Stimulated activated CD8-positive, alpha-beta memory T cell treated with anti-CD3 and anti-CD28 coated beads, Interleukin-7, amount 100 ng/mL, for 48 hours (primary cell): ENCODE measurements around the gene LIN28B.
"Not testable (repeated sequence)": the region's sequence is repeated elsewhere in the genome, so short reads cannot be mapped to it uniquely, and the experiment has no call there.

Experiments
- DNase-seq, 2 donors: peaks; one replicate each; pipeline ENCODE4 v3.0.0-alpha.2; 2020; ENCODE audit warnings: low read depth in 1 of 2; ENCODE audit errors: extremely low read depth in 1 of 2

LIN28B gene

DNA sequence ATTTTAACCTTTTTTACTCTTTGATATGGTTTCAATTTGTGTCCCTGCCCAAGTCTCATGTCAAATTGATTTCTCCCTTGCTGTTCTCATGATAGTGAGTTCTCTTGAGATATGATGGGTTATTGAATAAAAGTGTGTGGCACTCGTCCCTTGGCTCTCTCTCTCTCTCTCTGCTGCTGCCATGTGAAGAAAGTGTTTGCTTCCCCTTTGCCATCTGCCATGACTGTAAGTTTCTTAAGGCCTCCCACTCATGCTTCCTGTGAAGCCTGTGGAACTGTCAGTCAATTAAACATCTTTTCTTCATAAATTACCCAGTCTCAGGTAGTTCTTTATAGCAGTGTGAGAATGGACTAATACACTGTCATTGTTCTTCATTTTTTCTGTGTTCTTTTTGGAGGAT is 48.5 kb downstream of the LIN28B start:
- no peak for DNase-seq

DNA sequence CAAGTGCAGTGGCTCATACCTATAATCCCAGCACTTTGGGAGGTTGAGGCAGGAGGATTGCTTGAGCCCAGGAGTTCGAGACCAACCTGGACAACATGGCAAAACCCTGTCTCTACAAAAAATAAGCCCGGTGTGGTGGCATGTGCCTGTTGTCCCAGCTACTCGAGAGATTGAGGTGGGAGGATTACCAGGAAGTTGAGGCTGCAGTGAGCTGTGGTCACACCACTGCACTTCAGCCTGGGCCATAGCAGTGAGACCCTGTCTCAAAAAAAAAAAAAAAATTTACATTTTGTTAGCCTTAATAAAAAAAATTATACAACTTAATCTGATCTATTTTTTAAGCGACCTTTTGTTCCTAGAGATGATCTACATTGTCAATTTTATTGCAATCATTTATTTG is 56.6 kb downstream of the LIN28B start:
- not testable (repeated sequence) for DNase-seq

DNA sequence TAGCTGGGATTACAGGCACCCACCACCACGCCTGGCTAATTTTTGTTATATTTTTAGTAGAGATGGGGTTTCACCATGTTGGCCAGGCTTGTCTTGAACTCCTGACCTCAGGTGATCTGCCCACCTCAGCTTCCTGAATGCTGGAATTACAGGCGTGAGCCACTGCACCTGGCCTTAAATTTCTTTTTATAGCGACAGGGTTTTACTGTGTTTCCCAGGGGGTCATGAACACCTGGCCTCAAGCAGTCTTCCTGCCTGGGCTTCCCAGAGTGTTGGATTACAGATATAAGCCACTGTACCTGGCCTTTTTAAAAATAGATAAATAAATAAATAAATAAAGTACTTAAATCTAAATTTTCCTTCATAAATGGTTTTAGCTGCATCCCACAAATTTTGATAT is 57.5 kb downstream of the LIN28B start:
- no peak for DNase-seq

DNA sequence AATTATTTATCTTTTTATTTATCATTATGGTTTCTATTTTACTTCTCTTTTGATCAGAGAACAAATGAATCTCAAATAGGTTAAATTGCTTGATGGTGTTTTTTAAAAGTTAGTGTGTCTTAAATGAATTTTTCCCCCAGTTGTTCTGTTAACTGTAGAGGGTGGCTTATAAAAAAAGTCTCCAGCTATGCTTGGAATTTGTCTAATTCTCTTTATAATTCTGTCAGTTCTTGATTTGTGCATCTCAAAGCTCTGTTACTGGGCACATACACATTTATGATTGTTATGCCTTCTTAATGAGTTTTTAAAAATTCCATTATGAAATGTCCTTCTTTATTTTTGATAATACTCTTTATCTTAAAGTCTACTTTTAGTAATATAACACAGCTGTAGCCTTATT is 58.0 kb downstream of the LIN28B start:
- DNase-seq, result no peak

DNA sequence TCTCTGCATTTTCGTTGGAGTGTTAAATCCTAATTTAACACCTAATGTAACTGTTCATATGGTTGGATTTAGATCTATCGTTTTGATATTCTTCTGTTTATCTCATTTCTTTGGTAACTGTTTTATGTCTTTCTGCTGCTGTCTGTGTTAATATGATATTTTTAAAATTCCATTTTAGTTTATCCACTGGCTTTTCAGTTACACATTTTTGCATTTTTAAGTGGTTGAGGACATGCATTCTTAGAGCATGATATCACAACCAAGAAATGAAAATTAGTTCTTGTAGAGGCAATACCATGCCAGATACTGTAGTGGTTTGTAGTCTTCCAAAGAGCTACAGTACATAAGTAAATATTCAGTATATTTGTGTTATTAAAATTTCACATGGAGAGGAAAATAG is 58.6 kb downstream of the LIN28B start:
- no peak for DNase-seq

DNA sequence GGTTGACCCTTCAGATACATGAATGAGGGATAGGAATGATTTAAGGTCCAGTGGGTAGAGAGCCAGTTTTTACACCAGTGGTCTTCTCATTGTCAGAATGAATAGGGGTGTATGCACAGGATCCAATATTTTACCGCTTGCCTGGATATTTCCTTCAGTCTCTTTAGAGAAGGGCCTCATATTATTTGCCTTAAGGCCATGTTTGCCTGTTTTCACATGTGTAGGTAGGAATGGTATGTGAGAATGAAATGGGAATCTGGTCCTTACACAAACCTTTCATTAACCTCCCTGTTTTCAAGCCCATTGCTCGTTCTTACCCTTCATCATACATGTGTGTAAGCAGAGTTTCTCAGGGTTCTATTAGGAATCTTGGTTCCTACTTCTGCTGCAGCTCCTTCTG is 62.4 kb downstream of the LIN28B start:
- DNase-seq, result no peak

DNA sequence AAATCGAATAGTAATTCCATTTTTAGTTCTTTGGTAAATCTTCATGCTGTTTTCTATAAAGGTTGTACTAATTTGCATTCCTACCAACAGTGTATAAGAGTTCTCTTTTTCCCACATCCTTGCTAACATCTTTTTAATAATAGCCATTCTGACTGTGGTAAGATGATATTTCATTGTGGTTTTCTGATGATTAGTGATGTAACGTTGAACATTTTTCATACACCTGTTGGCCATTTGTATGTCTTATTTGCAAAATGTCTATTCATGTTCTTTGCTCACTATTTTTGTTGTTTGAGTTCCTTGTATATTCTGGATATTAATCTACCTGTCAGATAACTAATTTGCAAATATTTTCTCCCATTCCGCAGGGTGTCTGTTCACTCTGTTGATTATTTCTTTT is 64.5 kb downstream of the LIN28B start:
- no peak for DNase-seq

DNA sequence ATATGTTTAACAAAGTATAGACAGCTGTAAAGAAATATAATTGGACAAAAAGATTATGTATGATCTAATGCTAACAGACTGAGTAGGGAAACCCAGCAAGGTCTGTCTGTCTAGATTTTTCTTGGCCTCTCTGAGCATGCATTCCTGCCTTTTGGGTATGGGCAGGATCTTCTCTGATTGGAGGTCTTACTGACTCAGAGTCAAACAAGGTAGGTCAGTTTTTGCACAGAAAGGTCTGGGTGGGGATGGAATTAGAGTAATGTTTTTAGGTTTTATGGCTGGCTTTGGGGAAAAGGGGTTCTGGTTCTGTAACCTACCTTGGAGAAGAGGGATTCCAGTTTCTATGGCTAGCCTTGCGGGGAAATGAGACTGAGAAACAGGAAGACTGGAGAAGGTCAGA is 65.5 kb downstream of the LIN28B start:
- DNase-seq, result no peak

DNA sequence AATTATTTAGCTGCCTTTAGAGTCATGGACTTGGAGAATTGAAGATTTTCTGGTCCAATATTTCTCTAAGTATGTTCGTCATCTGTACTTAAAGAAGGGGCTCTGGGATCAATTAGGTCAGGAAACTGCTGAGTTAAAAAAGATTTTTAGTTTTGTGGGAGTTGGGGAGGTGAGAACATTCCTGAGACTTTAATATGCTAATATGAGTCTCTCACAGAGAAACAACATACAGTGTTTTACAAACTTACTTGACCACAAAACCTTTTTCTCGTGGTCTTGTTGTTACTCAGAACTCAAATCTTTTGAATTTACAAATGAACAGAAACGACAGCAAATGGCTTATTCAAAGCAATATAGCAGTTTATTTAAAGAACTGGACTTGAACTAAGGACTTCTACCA is 67.9 kb downstream of the LIN28B start:
- DNase-seq, result no peak

DNA sequence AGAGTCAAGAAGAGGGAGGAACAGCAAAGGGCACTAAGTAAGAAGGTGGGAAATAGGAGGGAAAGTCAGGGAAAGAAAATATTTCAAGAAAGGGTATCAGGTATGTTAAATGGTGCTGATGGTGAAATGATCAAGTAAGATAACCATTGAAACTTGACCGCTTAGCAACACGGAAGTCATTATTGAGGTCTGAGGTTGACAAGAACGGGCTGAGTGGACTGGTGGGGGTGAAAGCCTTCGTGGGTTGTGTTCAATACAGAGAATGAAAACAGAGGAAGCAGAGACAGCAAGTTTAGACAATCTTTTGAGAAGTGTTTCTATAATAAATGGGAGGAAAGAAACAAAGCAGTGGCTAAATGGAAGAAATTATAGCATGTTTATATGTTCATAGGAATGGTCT is 72.0 kb downstream of the LIN28B start:
- DNase-seq, result no peak

DNA sequence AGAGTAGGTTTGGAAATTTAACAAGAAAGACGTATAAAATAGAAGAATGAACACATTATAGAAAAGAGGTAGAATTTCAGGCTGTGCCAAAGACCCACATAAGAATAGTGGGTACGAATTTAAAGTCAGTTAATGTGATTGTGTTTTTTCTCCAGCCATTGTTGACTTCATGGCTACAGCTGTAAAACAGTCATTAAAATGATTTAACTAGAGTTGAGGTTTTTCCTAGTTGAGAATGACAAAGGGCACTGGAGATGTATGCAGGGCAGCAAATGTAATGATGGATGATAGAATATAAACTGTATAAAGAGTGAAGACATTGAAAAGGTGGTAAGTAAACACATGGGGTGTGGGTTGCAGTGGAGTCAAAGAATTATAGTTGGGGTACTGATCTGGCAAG is 72.7 kb downstream of the LIN28B start:
- DNase-seq, result no peak

DNA sequence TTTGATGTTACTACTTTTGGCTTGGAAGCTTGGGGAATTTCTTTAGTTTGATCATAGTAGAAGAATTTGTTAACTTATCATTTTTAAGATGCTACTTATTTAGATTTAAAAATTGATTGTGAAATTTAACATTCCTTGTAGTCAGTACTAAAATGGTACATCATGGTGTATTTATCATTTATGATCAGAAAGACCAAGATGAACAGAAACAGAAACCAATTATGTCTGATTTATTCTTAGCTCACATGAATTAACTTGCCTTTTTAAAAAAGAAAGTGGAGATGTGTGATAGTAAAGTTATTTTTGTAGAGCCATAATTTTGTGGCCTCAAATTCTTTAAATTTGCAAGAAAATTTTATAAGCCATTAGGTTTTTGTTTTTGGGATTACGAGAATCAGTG is 77.6 kb downstream of the LIN28B start:
- no peak for DNase-seq

DNA sequence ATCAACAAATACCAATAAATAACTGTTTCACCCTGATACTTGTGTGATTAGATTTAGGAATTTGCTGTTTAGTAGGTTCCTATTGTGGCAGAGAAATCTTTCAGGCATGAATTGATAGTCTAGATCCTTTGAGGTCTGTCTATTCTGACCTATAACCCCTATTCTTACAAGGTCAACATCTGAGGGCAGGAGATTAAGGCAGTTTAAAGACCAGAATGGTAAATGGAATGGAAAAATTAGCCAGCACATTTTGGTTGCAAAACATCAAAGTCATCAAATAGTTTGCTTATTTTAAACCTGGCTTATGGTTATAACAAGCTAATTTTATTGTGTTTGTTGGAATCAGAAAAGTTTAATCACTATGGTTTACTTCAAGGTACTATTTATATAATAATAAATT is 78.4 kb downstream of the LIN28B start:
- DNase-seq, result no peak

DNA sequence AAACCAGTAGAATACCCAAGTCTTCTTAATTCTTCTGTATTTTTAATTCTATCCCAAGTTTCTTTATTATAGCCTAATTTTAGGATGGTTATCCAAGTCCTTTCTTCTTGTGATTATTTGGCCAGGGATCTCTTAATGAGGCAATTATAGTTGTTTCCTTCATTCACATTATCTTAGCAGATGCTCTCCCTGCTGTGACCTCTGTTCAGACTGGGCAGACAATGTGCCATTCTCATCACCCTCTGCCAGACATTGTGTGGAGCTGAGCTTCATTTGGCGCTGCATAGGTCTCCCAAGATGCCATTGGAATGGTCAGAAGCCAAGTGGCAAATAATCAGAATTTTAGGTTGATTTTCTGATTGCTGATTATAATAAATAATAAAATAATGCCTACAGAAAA is 79.4 kb downstream of the LIN28B start:
- no peak for DNase-seq

DNA sequence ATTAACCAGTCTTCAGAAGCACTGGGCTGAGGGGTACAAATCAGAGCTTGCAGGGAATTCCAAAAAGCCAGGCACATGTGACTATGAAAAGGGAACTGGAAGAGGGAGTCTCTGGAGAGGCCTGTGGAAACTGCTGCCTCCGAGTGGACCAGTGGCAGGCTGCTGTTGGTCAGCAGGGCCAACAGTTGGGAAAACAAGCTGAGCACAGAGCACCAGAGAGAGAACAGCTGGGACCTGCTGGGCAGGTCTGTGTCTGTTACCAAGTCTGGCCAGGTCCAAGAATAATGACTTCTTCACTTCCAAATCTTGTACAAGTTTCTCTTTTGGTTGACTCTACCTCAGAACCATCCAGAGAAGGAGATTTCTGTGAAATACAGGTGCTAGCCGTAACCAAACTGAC is 81.4 kb downstream of the LIN28B start:
- no peak for DNase-seq

DNA sequence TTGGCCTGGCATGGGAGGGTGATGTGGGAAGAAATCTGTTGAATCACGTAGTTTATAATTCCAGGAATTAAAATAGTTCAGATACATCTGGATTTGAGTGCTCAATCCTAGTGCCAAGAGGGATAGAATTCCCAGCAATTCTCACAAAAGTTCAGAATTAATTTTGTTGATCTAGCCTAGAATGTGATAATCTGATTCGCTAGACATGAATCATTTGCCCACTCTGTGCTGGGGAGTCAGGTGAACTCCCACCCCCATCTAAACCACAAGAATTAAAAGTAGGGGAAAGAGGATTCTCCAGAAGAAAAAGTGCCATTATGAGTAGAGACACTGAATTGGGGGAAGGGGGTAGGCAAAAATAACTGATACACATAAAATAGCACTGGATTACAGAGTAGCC is 85.0 kb downstream of the LIN28B start:
- DNase-seq, result no peak

DNA sequence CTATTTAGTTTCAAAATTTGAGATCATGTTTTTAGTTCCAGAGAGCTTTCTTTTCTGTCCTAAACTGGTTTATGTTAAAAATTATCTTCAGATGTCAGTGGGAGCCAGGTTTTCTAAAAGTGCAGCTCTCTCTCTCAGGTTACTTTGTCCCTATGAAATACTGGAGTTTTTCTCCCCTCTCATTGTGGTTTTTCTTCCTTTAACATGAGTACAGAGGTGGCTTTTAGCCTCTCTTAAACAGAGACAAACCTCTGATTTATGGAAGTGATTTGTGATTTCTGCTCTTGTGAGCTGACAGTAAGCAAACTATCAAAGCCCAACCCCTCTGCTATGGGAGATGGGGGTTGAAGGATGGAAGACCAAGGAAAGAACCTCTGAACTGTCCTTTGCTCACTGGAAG is 85.7 kb downstream of the LIN28B start:
- no peak for DNase-seq

DNA sequence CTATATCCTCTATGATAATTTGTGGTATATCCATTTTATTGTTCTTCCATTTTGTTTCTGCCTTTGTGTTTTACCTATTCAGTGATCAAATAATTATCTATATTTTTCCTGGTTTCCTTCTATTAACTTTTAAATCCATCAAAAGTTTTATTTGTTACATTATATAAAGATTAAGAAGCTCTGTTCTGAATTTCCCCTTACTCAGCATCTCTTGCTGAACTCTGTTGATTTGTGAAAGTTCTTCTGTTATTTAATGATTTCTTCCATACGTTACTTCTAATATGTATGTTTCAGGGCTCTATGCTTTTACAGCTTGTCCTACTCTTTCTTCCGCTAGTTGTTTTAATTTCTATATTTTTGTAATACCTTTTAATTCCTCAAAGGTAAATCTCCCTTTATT is 87.1 kb downstream of the LIN28B start:
- no peak for DNase-seq

DNA sequence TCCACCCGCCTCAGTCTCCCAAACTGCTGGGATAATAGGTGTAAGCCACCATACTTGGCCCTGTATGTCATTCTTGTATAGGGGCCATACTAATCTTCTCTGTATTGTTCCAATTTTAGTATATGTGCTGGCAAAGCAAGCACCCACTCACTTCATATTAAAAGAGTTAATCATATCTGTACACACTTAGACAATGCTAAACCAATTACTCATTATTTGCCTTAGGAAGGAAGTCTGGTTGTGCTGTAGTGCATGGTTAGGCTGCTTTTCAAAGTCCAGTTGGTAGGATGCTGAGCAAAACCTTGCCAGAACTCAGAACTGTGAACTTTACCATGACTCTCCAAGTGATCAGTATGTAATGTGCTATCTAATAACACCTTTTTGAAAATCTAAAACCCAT is 88.6 kb downstream of the LIN28B start:
- DNase-seq, result no peak

DNA sequence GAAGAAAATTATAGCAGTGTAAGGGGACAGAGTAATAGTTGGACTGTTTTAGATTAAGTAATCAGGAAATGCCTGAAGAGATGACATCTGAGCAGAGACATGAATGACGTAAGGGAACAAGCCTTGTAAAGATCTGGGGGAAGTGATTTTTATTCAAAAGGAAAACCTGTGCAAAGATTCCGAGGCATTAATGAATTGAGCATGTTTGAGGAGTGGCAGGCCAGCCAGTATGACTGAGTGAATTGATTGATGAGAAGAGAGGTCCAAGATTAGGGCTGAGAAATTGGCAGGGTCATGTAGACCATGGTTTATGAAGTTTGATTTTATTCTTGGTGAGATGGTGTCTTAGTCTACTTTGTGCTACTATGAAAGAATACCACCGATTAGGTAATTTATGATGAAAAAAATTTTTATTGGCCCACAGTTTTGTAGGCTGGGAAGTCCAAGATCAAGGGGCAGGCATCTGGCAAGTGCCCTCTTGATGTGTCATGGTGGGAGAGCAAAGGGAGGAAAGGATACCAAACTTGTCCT is 95.1 kb downstream of the LIN28B start:
- DNase-seq, result no peak

DNA sequence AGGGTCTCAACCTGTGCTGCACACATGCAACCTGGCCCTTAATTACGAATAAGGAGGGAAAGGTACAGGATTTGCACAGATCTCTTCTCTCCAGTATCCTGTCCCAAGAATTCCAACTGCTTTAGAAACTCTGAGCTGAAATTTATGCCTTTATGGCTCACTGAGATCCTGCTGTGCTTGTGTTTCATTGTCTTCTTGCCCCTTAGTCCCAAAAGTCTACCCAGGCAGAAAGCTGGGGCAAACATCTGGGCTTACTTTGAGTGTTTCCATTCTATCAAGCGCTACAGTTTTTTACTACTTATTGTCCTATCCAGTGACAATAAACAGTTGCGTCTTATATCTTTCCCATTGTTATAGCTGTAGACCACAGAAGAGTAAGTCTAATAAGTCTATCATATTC is 99.7 kb downstream of the LIN28B start:
- no peak for DNase-seq

DNA sequence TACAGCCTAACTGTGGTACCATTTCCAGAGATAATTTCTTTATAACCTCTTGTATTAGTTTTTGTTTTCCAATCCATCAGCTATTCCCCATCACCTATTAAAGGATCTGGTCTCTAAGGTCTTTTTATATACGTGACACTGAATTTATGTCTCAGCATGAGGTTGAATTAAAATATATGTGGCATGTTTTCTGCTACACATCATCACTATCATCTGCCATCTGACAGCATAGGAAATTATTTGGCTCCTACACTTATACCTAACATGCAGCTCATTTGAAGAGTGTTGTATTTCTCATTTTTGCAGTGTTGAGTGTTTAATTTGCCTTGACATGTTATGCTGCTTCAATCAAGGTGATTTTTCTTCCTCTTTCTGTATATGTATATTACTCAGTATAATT is 100.3 kb downstream of the LIN28B start:
- DNase-seq, result no peak

DNA sequence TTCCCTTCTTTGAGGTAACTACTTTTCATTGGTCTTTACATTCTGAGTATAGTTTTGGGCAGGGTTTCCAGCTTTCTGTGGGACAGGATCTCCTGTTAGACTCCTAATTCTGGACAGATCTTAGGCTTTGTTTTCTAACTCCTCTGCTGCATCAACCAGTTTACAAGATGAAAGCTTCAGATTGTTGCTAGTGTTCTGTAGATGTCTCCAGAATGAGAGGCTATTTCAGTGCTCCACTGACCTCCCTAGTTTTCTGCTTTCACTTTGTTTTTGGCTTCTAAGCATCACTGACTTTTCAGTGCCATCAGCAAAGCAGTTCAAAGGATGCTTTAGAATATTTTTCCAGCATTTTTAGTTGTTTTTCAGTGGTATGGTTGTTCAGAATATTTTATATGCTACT is 101.4 kb downstream of the LIN28B start:
- no peak for DNase-seq

DNA sequence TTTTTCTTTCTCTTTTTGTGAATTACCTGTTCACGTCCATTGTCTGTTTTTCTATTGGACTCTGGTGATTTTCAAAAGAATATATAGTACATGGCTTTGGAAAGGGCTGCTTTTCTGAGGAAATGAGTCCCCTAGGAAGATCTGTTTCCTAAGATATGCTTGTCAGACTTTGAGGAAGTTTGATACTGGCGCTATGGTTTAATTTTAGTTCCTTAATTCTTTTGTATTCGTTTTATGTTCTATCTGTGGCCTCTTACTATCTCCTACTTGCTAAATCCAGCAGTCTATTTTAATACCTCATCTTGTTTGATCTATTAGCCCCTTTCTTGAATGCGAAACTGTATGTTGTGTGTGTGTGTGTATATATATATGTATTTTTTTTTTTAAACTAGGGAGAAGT is 101.9 kb downstream of the LIN28B start:
- no peak for DNase-seq
